Effector memory CD8-positive, alpha-beta T cell (primary cell): ENCODE data around the gene NPIPB12.
"Not testable (repeated sequence)": the region's sequence is repeated elsewhere in the genome, so short reads cannot be mapped to it uniquely, and the experiment has no call there.

Source experiments
- ATAC-seq: fragments of 150-1000 bp; cut with Tn5 transposase; replicated peaks from 2 replicates; pipeline ENCODE4 v1.10.0; 2021; ENCODE audit warnings: mild to moderate bottlenecking, moderate library complexity
- DNase-seq, 3 experiments: peaks; one replicate each; pipeline ENCODE4 v3.0.0; 2021
- H3K27ac Mint-ChIP-seq, 2 donors: one replicate each; pipeline ENCODE4 v1.8.0; 2022; ENCODE audit warnings: mild to moderate bottlenecking in 2 of 2, mixed read lengths in 2 of 2, moderate library complexity in 2 of 2
- H3K27me3 Mint-ChIP-seq, 2 donors: one replicate each; pipeline ENCODE4 v1.8.0; 2022; ENCODE audit warnings: mixed read lengths in 2 of 2
- H3K36me3 Mint-ChIP-seq: one replicate; pipeline ENCODE4 v1.8.0; 2022; ENCODE audit warnings: mild to moderate bottlenecking, moderate library complexity, mixed read lengths; ENCODE audit not compliant: insufficient read depth
- H3K4me1 Mint-ChIP-seq, 2 donors: one replicate each; pipeline ENCODE4 v1.8.0; 2022; ENCODE audit warnings: low read depth in 2 of 2, mixed read lengths in 2 of 2
- H3K4me3 Mint-ChIP-seq, 2 donors: one replicate each; pipeline ENCODE4 v1.8.0; 2022; ENCODE audit warnings: mild to moderate bottlenecking in 2 of 2, mixed read lengths in 2 of 2, moderate library complexity in 2 of 2
- H3K9me3 Mint-ChIP-seq, 2 donors: one replicate each; pipeline ENCODE4 v1.8.0; 2022; ENCODE audit warnings: mixed read lengths in 2 of 2
- total RNA-seq, 9 experiments: gene quantifications; one replicate each; lab custom pipeline; 2026; lab: John Stamatoyannopoulos, UW

NPIPB12 gene
- total RNA-seq: 0.32 to 4.1 (median 1.2) reads per million in 9 experiments

DNA sequence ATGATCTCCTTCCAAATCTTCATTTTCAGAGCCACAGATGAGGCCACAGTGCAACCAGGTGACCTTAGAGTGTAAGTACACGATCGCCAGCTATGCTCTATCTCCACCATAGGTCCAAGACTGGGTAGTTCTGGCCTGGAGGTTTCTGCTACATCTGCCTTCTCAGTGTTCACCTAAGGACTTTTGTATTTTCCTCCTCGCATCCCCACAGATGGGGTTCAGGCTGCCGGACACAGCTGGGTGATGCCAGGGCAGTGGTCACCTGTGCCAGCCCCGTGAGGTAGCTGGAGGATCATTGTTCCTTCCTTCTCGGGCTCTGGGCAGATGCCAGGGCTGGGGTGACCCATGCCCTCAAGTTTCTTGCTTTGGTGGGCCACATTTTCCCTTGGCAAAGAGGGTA is at the start of gene NPIPB12:
Gene NPIPB12 (minus strand): TSS at position 101 of the 400 bp plus-strand sequence.
- not testable (repeated sequence) for H3K4me3 Mint-ChIP-seq, DNase-seq, H3K9me3 Mint-ChIP-seq, H3K27me3 Mint-ChIP-seq, H3K27ac Mint-ChIP-seq, H3K4me1 Mint-ChIP-seq, ATAC-seq, H3K36me3 Mint-ChIP-seq

DNA sequence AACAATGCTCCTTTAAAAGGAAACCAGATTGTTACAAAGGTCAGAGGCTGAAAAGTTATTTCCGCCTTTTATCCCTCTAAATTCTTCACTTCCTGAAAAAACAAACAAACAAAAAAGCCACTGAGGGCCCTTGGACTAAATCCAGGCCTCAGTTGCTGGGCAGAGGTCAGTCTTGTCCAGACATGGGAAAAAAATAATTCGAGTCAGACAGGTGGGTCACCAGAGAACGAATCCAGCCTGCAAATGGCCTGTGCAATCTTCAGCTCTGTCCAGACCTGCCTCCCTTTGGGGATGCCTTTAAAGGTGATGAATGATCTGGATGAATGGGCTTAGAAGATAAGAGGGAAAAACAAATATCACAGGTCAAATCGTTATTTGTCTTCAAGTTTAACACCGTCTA is 15.3 kb upstream of the NPIPB12 start:
- H3K36me3 Mint-ChIP-seq, H3K9me3 Mint-ChIP-seq, H3K4me3 Mint-ChIP-seq, ATAC-seq, H3K4me1 Mint-ChIP-seq, H3K27ac Mint-ChIP-seq, H3K27me3 Mint-ChIP-seq, DNase-seq: not testable (repeated sequence)

DNA sequence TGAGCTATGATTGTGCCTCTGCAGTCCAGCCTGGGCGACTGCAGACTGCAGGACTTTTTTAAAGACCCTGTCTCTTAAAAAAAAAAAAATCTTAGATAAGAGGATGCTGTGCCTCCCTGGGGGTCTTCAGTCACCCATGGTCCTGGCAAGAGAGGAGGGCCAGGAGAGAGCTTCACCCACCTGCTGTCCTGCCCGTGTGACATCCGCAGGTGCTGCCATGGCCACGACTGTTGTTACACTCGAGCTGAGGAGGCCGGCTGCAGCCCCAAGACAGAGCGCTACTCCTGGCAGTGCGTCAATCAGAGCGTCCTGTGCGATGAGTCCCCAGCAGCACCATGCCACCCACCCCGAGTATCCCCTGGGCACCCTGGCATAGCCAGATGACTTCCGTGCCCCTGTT is 23.9 kb downstream of the NPIPB12 start:
- H3K36me3 Mint-ChIP-seq, H3K9me3 Mint-ChIP-seq, H3K27me3 Mint-ChIP-seq, ATAC-seq, DNase-seq, H3K4me3 Mint-ChIP-seq, H3K4me1 Mint-ChIP-seq, H3K27ac Mint-ChIP-seq: not testable (repeated sequence)

DNA sequence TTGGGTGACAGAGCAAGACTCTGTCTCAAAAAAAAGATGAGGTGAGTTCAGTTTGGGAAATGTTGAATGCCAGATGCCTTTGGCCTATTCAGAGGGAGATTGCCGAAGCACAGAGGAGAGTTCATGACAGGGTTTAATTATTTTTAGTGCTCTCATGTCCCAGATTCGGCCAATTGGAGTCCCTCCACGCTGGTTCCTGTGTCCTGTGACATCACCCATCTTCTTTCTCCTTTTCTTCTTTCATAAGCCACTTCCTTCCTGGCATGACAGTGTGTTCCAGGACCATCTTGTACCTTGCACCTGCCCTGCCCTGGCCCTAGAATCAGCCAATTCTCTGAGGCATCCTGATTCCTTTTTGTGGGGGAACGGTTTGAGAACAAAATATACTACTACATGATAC is 34.1 kb downstream of the NPIPB12 start:
- not testable (repeated sequence) for H3K4me1 Mint-ChIP-seq, DNase-seq, H3K27ac Mint-ChIP-seq, H3K27me3 Mint-ChIP-seq, H3K36me3 Mint-ChIP-seq, H3K9me3 Mint-ChIP-seq, H3K4me3 Mint-ChIP-seq
- peak; percentile 59 for ATAC-seq

DNA sequence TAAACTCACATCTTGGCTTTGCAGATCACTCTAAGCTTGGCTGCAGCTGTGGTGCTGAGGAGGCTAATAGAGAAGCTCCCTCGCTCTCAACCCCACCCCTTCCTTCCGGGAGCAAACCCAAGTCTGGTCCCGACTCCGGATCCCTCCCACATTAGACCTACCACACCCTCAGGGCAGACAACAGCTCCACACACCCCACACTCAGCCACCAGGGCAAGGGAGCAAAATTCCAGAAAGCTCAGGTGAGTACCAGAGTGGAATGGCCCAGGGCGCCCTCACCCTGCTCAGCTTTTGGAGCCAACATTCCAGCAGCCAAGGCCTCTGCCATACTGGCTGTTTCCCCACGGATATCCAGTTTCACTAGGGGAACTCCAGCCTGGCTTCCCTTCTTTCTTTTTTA is 36.5 kb downstream of the NPIPB12 start:
- H3K4me1 Mint-ChIP-seq, H3K36me3 Mint-ChIP-seq, H3K27ac Mint-ChIP-seq, H3K9me3 Mint-ChIP-seq, H3K27me3 Mint-ChIP-seq: not testable (repeated sequence)
- H3K4me3 Mint-ChIP-seq: peak overlapping the region; percentile 40 to 43
- peak; percentile 68 for ATAC-seq
- peak; percentile 12 to 19 (median 18) for DNase-seq

DNA sequence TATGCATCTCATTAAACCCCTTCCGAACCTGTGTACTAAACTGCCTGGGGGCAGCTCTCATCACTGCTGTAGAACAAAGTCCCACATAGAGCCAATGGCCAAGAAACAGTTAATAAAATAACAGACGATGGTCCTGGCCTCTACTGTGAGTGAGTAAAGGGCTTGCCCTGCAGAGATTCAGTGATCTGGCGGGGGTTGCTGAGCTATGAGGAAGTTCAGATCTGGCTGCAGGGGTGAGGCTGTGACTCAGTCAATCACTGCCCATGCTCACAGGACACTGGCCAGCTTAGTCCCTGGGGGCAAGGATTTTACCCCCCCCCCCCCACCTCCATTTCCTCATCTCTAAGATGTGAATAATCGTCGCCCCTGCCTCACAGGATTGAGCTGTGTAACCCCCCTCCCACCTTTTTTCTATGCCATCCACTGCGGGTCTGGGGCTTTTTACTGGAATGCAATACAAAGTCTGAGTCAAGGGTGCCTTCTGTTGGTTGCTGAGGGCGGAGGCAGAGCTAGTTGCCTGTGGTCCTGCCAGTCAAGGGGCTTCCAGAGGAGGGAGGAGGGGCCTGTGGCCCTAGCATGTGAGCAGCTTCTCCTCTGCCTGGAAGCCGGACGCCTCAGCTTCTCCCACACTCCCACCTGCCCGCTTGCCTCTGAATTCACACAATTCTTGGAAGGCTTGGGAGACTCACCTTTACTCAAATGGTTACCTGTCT is 38.4 kb downstream of the NPIPB12 start:
- not testable (repeated sequence) for H3K27me3 Mint-ChIP-seq, H3K4me3 Mint-ChIP-seq, ATAC-seq, DNase-seq, H3K27ac Mint-ChIP-seq, H3K4me1 Mint-ChIP-seq, H3K9me3 Mint-ChIP-seq, H3K36me3 Mint-ChIP-seq

DNA sequence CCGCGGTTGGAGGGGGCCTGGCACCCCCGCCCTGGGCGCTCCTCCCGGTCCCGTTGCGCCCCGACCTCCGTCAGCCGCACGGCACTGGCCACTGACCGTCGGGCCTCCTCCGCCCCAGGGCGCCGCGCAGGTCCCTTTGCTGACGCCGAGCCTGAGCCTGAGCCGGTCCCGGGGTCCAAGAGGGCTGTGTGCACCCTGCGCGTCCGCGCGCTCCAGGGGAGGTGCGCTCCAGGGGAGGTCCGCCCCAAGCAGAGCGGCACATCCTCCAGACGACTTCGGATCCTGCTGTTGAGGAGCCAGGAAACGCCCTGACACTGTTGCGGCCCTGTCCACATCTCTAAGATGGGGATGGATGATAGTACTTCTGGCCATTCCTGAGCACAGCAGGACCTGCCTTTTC is 39.3 kb downstream of the NPIPB12 start:
- not testable (repeated sequence) for DNase-seq, H3K4me1 Mint-ChIP-seq, H3K4me3 Mint-ChIP-seq, H3K27me3 Mint-ChIP-seq, H3K9me3 Mint-ChIP-seq, H3K27ac Mint-ChIP-seq, H3K36me3 Mint-ChIP-seq
- peak; percentile 59 for ATAC-seq

DNA sequence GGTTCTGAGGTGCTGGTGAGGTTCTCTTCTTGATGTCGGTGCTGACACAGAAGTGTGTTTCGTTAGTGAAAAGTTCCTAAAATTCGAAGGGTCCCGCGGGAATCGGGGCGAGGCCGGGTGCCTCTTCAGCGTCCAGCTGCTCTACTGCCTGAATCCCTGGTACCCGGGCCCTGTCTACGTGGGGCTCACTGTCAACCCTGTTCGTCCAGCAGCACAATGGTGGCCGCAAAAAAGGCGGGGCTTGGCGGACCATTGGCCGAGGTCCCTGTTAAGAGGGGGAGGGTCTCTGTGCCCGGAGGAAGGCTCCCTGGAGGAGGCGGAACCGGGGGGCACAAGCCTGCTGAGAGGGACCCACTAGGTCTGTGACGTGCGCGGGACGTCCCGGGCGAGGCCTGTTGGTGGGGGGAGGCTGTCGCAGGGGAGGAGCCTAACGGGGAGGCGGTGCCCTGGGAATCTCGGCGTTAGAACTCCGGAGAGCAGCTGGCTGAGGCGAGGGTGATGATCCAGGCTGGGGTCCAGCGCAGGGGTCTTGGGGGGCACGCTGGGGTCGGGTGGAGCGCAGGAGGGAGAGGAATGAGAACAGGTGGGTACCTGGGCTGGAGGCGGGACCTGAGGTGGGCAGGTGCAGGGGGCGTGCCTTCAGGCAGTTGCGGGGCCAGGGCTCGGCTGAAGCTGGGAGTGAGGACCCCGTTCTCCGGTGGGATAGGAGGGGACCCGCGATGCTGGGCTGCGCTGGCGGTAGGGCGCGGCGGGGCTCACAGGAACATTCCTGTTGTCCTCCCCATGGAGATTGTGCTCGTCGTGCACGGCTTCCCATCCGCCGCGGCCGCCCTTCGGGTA is 40.0 kb downstream of the NPIPB12 start:
- ATAC-seq: peak; percentile 63
- H3K4me1 Mint-ChIP-seq, H3K27ac Mint-ChIP-seq, H3K9me3 Mint-ChIP-seq, H3K27me3 Mint-ChIP-seq, H3K4me3 Mint-ChIP-seq, H3K36me3 Mint-ChIP-seq, DNase-seq: not testable (repeated sequence)

DNA sequence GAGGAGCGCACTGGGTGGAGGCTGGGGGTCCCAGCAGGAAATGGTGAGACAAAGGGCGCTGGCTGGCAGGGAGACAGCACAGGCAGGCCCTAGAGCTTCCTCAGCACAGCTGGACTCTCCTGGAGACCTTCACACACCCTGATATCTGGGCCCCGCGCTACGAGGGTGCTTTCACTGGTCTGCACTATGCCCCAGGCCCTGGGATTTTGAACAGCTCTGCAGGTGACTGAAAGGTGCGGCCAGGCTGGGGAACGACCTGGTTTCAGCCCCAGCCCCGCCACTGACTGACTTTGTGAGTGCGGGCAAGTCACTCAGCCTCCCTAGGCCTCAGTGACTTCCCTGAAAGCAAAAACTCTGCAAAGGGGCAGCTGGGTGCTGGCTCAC is 45.6 kb downstream of the NPIPB12 start:
- H3K4me1 Mint-ChIP-seq, H3K27me3 Mint-ChIP-seq, H3K36me3 Mint-ChIP-seq, H3K4me3 Mint-ChIP-seq, DNase-seq, H3K27ac Mint-ChIP-seq, H3K9me3 Mint-ChIP-seq, ATAC-seq: not testable (repeated sequence)

DNA sequence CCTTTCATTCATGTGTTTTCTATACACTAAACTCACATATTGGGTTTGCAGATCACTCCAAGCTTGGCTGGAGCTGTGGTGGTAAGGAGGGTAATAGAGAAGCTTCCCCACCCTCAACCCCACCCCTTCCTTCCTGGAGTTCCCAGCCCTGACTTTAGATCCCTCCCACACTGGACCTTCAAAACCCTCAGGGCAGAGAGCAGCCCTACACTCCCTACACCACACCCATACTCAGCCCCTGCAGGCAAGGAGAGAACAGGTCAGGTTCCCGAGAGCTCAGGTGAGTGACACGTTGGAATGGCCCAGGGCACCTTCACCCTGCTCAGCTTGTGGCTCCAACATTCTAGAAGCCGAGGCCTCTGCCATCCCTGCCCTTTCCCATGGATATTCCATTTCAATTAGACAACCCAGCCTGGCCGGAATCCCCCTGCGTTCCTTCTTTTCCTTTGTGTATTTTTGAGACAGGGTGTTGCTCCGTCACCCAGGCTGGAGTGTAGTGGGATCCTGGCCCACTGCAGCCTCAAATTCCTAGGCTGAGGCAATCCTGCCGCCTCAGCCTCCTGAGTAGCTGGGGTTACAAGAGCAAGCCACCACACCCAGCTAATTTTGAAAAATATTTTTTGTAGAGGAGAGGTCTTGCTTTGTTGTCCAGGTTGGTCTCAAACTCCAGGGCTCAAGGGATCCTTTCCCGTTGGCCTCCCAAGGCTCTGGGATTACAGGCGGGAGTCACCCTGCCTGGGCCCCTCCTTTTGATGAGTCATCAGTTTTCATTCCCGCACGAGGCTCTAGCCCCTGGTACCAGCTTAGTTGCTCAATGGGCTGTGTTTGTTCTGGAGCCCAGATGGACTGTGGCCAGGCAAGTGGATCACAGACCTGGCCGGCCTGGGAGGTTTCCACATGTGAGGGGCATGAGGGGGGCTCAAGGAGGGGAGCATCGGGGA is 46.2 kb downstream of the NPIPB12 start, which contains the start of gene SULT1A4:
Gene SULT1A4 (plus strand): TSS at position 208 of the 941 bp plus-strand sequence. CDS start 1,473 bp downstream, outside the sequence.
- H3K4me3 Mint-ChIP-seq, H3K36me3 Mint-ChIP-seq, H3K9me3 Mint-ChIP-seq, DNase-seq, H3K27ac Mint-ChIP-seq, H3K27me3 Mint-ChIP-seq, H3K4me1 Mint-ChIP-seq, ATAC-seq: not testable (repeated sequence)

DNA sequence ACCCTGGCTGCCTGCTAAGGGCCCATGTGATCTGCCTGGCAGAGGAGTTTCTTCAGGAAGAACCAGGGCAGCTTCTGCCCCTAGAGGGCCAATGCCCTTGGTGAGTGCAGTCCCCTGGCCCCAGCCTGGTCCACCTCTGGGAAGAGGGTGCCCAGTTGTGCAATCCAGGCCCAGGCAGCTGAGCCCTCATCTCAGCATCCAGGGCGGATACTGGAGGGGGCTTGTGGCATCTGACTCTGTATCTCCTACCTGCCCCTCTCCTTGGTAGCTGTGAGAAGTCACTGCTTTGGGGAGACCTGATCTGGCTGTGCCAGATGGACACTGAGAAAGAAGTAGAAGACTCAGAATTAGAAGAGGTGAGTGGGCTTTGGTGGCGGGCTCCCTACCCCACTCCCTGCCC is 48.5 kb downstream of the NPIPB12 start:
- not testable (repeated sequence) for H3K4me1 Mint-ChIP-seq, H3K36me3 Mint-ChIP-seq, H3K27ac Mint-ChIP-seq, H3K4me3 Mint-ChIP-seq, DNase-seq, H3K27me3 Mint-ChIP-seq, ATAC-seq, H3K9me3 Mint-ChIP-seq

DNA sequence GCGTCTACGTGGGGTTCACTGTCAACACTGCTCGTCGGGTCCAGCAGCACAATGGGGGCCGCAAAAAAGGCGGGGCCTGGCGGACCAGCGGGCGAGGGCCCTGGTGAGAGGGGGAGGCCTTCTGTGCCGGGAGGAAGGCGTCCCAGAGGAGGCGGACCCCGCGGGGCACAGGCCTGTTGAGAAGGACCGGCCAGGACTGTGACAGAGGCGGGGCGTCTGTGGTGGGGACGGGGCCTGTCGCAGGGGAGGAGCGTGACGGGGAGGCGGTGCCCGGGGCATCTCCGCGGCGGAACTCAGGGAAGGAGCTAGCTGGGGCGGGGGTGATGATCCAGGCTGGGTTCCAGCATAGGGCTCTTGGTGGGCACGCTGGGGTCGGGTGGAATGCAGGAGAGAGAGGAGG is 51.4 kb downstream of the NPIPB12 start:
- H3K4me3 Mint-ChIP-seq, H3K9me3 Mint-ChIP-seq, H3K36me3 Mint-ChIP-seq, H3K27ac Mint-ChIP-seq, H3K27me3 Mint-ChIP-seq, H3K4me1 Mint-ChIP-seq, DNase-seq: not testable (repeated sequence)
- ATAC-seq: peak; percentile 71

DNA sequence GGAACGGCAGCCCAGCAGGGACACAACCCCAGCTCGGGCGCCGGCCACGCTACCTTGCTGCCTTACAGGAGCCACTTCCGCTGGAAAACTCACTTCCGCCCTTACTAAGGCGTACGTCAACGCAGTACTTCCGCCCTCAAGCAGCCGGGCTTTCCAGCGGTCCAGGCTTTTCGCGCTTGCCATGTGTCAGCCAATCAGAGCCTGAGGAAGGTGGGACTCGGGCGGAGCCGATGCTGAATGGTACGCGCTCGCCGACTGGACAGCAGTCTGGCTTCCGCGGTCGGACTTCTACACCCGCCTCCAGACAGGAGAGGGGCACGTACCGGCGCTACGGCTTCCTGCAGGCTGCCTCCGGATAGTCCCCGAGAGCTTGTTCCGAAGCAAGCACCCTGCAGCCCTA is 51.9 kb downstream of the NPIPB12 start, which contains the start of the genes BOLA2 and SLX1B:
Gene BOLA2 (minus strand): TSS at position 83 of the 400 bp plus-strand sequence. CDS start 98 bp downstream, outside the sequence.
Gene SLX1B (plus strand): TSS at position 265 of the 400 bp plus-strand sequence.
- H3K27me3 Mint-ChIP-seq, H3K9me3 Mint-ChIP-seq, DNase-seq: not testable (repeated sequence)

More for the DNA sequence above, 51.9 kb downstream of the NPIPB12 start, which contains the start of the genes BOLA2 and SLX1B:
- ATAC-seq: peak; percentile 88
- H3K36me3 Mint-ChIP-seq, H3K4me1 Mint-ChIP-seq, H3K4me3 Mint-ChIP-seq, H3K27ac Mint-ChIP-seq: not testable (repeated sequence)
